IPS-18a (cell line): Measurements from ENCODE around the gene ZNF674.
"Not testable (repeated sequence)": the region's sequence is repeated elsewhere in the genome, so short reads cannot be mapped to it uniquely, and the experiment has no call there.

Source experiments
- H3K27ac ChIP-seq: one replicate; pipeline ENCODE4 v1.5.1; 2013; ENCODE audit warnings: low read length
- H3K27me3 ChIP-seq: one replicate; pipeline ENCODE4 v1.6.1; 2013; ENCODE audit warnings: mild to moderate bottlenecking, low read length; ENCODE audit not compliant: control insufficient read depth, insufficient read depth
- H3K36me3 ChIP-seq: one replicate; pipeline ENCODE4 v1.6.1; 2013; ENCODE audit warnings: low read depth, low read length; ENCODE audit not compliant: control insufficient read depth
- H3K4me1 ChIP-seq: one replicate; pipeline ENCODE4 v1.6.1; 2013; ENCODE audit warnings: low read depth, low read length; ENCODE audit not compliant: control insufficient read depth
- H3K4me3 ChIP-seq: one replicate; pipeline ENCODE4 v1.5.1; 2013; ENCODE audit warnings: low read length
- H3K9ac ChIP-seq: one replicate; pipeline ENCODE4 v1.6.1; 2013; ENCODE audit warnings: mild to moderate bottlenecking, low read length, moderate library complexity
- H3K9me3 ChIP-seq: one replicate; pipeline ENCODE4 v1.6.1; 2013; ENCODE audit warnings: low read depth, low read length; ENCODE audit not compliant: control insufficient read depth

Gene ZNF674

GRCh38 chrX:46561824-46562657, 16.8 kb upstream of the ZNF674 start:
- H3K27me3 ChIP-seq = no peaks in the 10 kb centered on the region
- H3K9me3 ChIP-seq = peaks cover 6% of the 10 kb centered on the region
- no peaks in the 10 kb centered on the region for H3K4me1 ChIP-seq
- H3K27ac ChIP-seq = no peak overlapping the region
- no peaks in the 10 kb centered on the region for H3K36me3 ChIP-seq
- H3K9ac ChIP-seq = no peak overlapping the region
- no peak overlapping the region for H3K4me3 ChIP-seq

GRCh38 chrX:46559062-46559461, 13.8 kb upstream of the ZNF674 start:
- Histone ChIP-seq H3K9me3 (peaks cover 6% of the 10 kb centered on the region), H3K36me3 (no peaks in the 10 kb centered on the region), H3K27ac (no peak overlapping the region), H3K4me3 (no peak overlapping the region), H3K4me1 (no peaks in the 10 kb centered on the region), H3K9ac (no peak overlapping the region), H3K27me3 (no peaks in the 10 kb centered on the region)

GRCh38 chrX:46554942-46555341, 9.7 kb upstream of the ZNF674 start:
- Histone ChIP-seq H3K4me3 (no peak overlapping the region), H3K36me3 (no peaks in the 10 kb centered on the region), H3K27ac (no peak overlapping the region), H3K9ac (no peak overlapping the region), H3K9me3 (peaks cover 3% of the 10 kb centered on the region), H3K27me3 (no peaks in the 10 kb centered on the region), H3K4me1 (no peaks in the 10 kb centered on the region)

- Histone ChIP-seq H3K9me3 (peaks cover 10% of the 10 kb centered on the region), H3K27me3 (no peaks in the 10 kb centered on the region), H3K9ac (no peak overlapping the region), H3K27ac (no peak overlapping the region), H3K4me1 (no peaks in the 10 kb centered on the region), H3K4me3 (no peak overlapping the region), H3K36me3 (no peaks in the 10 kb centered on the region)
These were observed 8.7 kb upstream of the ZNF674 start for GRCh38 chrX:46553935-46554334.

GRCh38 chrX:46551494-46552128, 6.4 kb upstream of the ZNF674 start:
- H3K9me3 ChIP-seq = peaks cover 12% of the 10 kb centered on the region
- H3K9ac ChIP-seq = peak overlapping the region; percentile 24
- peak overlapping the region; percentile 51 for H3K27ac ChIP-seq
- H3K4me1 ChIP-seq = peaks cover 4% of the 10 kb centered on the region
- H3K36me3 ChIP-seq = peaks cover 10% of the 10 kb centered on the region
- no peaks in the 10 kb centered on the region for H3K27me3 ChIP-seq
- no peak overlapping the region for H3K4me3 ChIP-seq

- H3K9me3 ChIP-seq = peaks cover 12% of the 10 kb centered on the region
- H3K4me3 ChIP-seq = no peak overlapping the region
- peaks cover 13% of the 10 kb centered on the region for H3K36me3 ChIP-seq
- no peak overlapping the region for H3K27ac ChIP-seq
- peaks cover 7% of the 10 kb centered on the region for H3K4me1 ChIP-seq
- H3K27me3 ChIP-seq = no peaks in the 10 kb centered on the region
- no peak overlapping the region for H3K9ac ChIP-seq
These were observed 4.7 kb upstream of the ZNF674 start for GRCh38 chrX:46549914-46550313.

GRCh38 chrX:46547857-46548256, 2.6 kb upstream of the ZNF674 start:
- H3K9me3 ChIP-seq = peaks cover 12% of the 10 kb centered on the region
- H3K27me3 ChIP-seq = no peaks in the 10 kb centered on the region
- H3K36me3 ChIP-seq = peaks cover 13% of the 10 kb centered on the region
- no peak overlapping the region for H3K4me3 ChIP-seq
- no peak overlapping the region for H3K9ac ChIP-seq
- H3K27ac ChIP-seq = no peak overlapping the region
- H3K4me1 ChIP-seq = peaks cover 7% of the 10 kb centered on the region

- H3K27ac ChIP-seq, H3K4me1 ChIP-seq, H3K9me3 ChIP-seq, H3K27me3 ChIP-seq: not testable (repeated sequence)
- Histone ChIP-seq H3K4me3 (peak overlapping the region; percentile 86), H3K9ac (peak overlapping the region; percentile 90), H3K36me3 (peaks cover 13% of the 10 kb centered on the region)
These were observed 694 bp downstream of the ZNF674 start for GRCh38 chrX:46544527-46544926.

GRCh38 chrX:46543441-46543840, 1.8 kb downstream of the ZNF674 start:
- Histone ChIP-seq H3K36me3 (peaks cover 13% of the 10 kb centered on the region), H3K9ac (no peak overlapping the region), H3K27me3 (no peaks in the 10 kb centered on the region), H3K9me3 (peaks cover 4% of the 10 kb centered on the region), H3K4me1 (peaks cover 7% of the 10 kb centered on the region), H3K4me3 (no peak overlapping the region), H3K27ac (no peak overlapping the region)

- Histone ChIP-seq H3K9me3 (peaks cover 2% of the 10 kb centered on the region), H3K27me3 (no peaks in the 10 kb centered on the region), H3K4me3 (no peak overlapping the region), H3K27ac (no peak overlapping the region), H3K4me1 (no peaks in the 10 kb centered on the region), H3K36me3 (no peaks in the 10 kb centered on the region), H3K9ac (no peak overlapping the region)
These were observed 13.8 kb downstream of the ZNF674 start for GRCh38 chrX:46531442-46531841.

GRCh38 chrX:46530404-46530908, 14.8 kb downstream of the ZNF674 start:
- not testable (repeated sequence) for H3K9me3 ChIP-seq, H3K4me1 ChIP-seq, H3K4me3 ChIP-seq, H3K9ac ChIP-seq, H3K27ac ChIP-seq, H3K36me3 ChIP-seq, H3K27me3 ChIP-seq
